ENCODE measurements around the gene TRIM27.

- TF ChIP-seq CTCF (IDR thresholded peaks at IDR 0.05; ENCODE audit: poor library complexity) (no peak), EZH2 (IDR thresholded peaks at IDR 0.05; ENCODE audit: borderline replicate concordance) (no peak)
Measured at GRCh38 chr6:28940858-28941683, 17.3 kb upstream of the TRIM27 start.

Data from hepatocyte (in vitro differentiated cells).